IMR-90 (cell line): ENCODE measurements around the gene ESR2. TPM values are rescaled to one million over a fixed set of nuclear protein-coding genes. Genes with fewer than 3 reads are reported as not detected.

Experiments used
- ATAC-seq: fragments of 200-7000 bp; cut with Tn5 transposase; 2 replicates; pipeline ENCODE4 v1.9.1; 2020; ENCODE audit warnings: low read depth, mild to moderate bottlenecking, moderate library complexity
- BruUV-seq: library from RNA; stranded (reverse); fragments of 400-500 nt; replicated peaks from 2 replicates; lab custom pipeline; 2021; lab: Mats Ljungman, UMichigan
- CTCF ChIA-PET: fragments of 300-600 bp; formaldehyde crosslinking; extraction: SDS; loops from one replicate; lab custom pipeline; 2021; ENCODE audit warnings: antibody characterized with exemption; lab: Yijun Ruan, JAX
- POLR2A ChIA-PET: fragments of 300-600 bp; sonication (Branson Sonifier 250); formaldehyde crosslinking; loops from one replicate; lab custom pipeline; 2022; ENCODE audit warnings: antibody characterized with exemption; ENCODE audit not compliant: unreplicated experiment; lab: Charles Lee
- DNase-seq: peaks from one replicate; pipeline ENCODE4 v3.0.0; 2013
- H2AFZ ChIP-seq: replicated peaks from 2 replicates; pipeline ENCODE3; 2013; ENCODE audit warnings: low read length, mild to moderate bottlenecking; ENCODE audit not compliant: poor library complexity
- H2AK5ac ChIP-seq: 2 replicates; pipeline ENCODE4 v1.6.1; 2013; ENCODE audit warnings: low read depth, low read length, inconsistent platforms
- H2AK9ac ChIP-seq: replicated peaks from 2 replicates; pipeline ENCODE3; 2013; ENCODE audit warnings: mild to moderate bottlenecking, low read depth, low read length, moderate library complexity; ENCODE audit not compliant: poor library complexity
- H2BK120ac ChIP-seq: 2 replicates; pipeline ENCODE4 v1.6.1; 2013; ENCODE audit warnings: low read depth, low read length, inconsistent platforms
- H2BK15ac ChIP-seq: 3 replicates; pipeline ENCODE4 v1.6.1; 2013; ENCODE audit warnings: low read depth, low read length, inconsistent platforms
- H2BK20ac ChIP-seq: 2 replicates; pipeline ENCODE4 v1.6.1; 2013; ENCODE audit warnings: low read depth, mild to moderate bottlenecking, inconsistent platforms, low read length, moderate library complexity
- H2BK5ac ChIP-seq: 2 replicates; pipeline ENCODE4 v1.6.1; 2013; ENCODE audit warnings: mild to moderate bottlenecking, low read depth, low read length, inconsistent platforms; ENCODE audit not compliant: poor library complexity, severe bottlenecking
- H3K14ac ChIP-seq: replicated peaks from 2 replicates; pipeline ENCODE4 v1.6.1; 2013; ENCODE audit warnings: low read depth, low read length, inconsistent platforms
- H3K18ac ChIP-seq: 2 replicates; pipeline ENCODE4 v1.6.1; 2013; ENCODE audit warnings: low read depth, low read length, control low read depth
- H3K23ac ChIP-seq: 2 replicates; pipeline ENCODE4 v1.6.1; 2013; ENCODE audit warnings: low read depth, low read length, inconsistent platforms
- H3K27ac ChIP-seq: 2 replicates; pipeline ENCODE4 v1.5.1; 2013; ENCODE audit warnings: mild to moderate bottlenecking, control low read depth, low read length; ENCODE audit not compliant: insufficient read depth
- H3K27me3 ChIP-seq: 2 replicates; pipeline ENCODE4 v1.6.1; 2013; ENCODE audit warnings: low read length; ENCODE audit not compliant: control insufficient read depth, insufficient read depth
- H3K36me3 ChIP-seq: 2 replicates; pipeline ENCODE4 v1.6.1; 2013; ENCODE audit warnings: low read length, mixed read lengths; ENCODE audit not compliant: control insufficient read depth, insufficient read depth
- H3K4ac ChIP-seq: 2 replicates; pipeline ENCODE4 v1.6.1; 2013; ENCODE audit warnings: low read depth, low read length, inconsistent platforms
- H3K4me1 ChIP-seq: 2 replicates; pipeline ENCODE4 v1.6.1; 2013; ENCODE audit warnings: low read length, mixed read lengths; ENCODE audit not compliant: control insufficient read depth, insufficient read depth
- H3K4me2 ChIP-seq: 2 replicates; pipeline ENCODE4 v1.6.1; 2013; ENCODE audit warnings: low read depth, mild to moderate bottlenecking, control low read depth, low read length, moderate library complexity
- H3K4me3 ChIP-seq: 2 replicates; pipeline ENCODE4 v1.5.1; 2013; ENCODE audit warnings: low read depth, mild to moderate bottlenecking, control low read depth, low read length, moderate library complexity; ENCODE audit not compliant: insufficient read depth
- H3K56ac ChIP-seq: 2 replicates; pipeline ENCODE4 v1.6.1; 2013; ENCODE audit warnings: low read length, inconsistent platforms; ENCODE audit not compliant: insufficient read depth; ENCODE audit errors: extremely low read depth
- H3K79me1 ChIP-seq, 2 experiments: 2 replicates each; pipeline ENCODE4 v1.6.1; 2013; ENCODE audit warnings: low read length in 2 of 2, inconsistent platforms in 1 of 2, low read depth in 1 of 2
- H3K9ac ChIP-seq: 2 replicates; pipeline ENCODE4 v1.6.1; 2013; ENCODE audit warnings: low read depth, low read length, control low read depth
- H3K9me1 ChIP-seq: 2 replicates; pipeline ENCODE4 v1.6.1; 2013; ENCODE audit warnings: low read length, inconsistent platforms; ENCODE audit not compliant: insufficient read depth
- H3K9me3 ChIP-seq: 2 replicates; pipeline ENCODE4 v1.6.1; 2013; ENCODE audit warnings: low read length; ENCODE audit not compliant: control insufficient read depth, insufficient read depth
- H4K20me1 ChIP-seq: 2 replicates; pipeline ENCODE4 v1.6.1; 2013; ENCODE audit warnings: low read length, inconsistent platforms; ENCODE audit not compliant: insufficient read depth
- H4K5ac ChIP-seq: 2 replicates; pipeline ENCODE4 v1.6.1; 2013; ENCODE audit warnings: mild to moderate bottlenecking, low read depth, low read length, control low read depth
- H4K8ac ChIP-seq, 2 experiments: 2 replicates each; pipeline ENCODE4 v1.6.1; 2013; ENCODE audit warnings: low read depth in 2 of 2, low read length in 2 of 2, control low read depth in 1 of 2, inconsistent platforms in 1 of 2
- H4K91ac ChIP-seq: 2 replicates; pipeline ENCODE4 v1.6.1; 2013; ENCODE audit warnings: low read depth, low read length, inconsistent platforms; ENCODE audit not compliant: insufficient read depth
- BHLHE40 ChIP-seq: fragments of 150-350 bp; IDR thresholded peaks from 2 replicates; pipeline ENCODE4 v1.6.1; 2016; ENCODE audit warnings: mild to moderate bottlenecking, low read depth, low read length
- CEBPB ChIP-seq: IDR thresholded peaks from 2 replicates; pipeline ENCODE4 v1.6.1; 2012; ENCODE audit warnings: low read depth, low read length, improper control_type of control experiment
- CHD1 ChIP-seq: IDR thresholded peaks from 2 replicates; pipeline ENCODE4 v1.6.1; 2012; ENCODE audit warnings: low read depth, low read length, improper control_type of control experiment
- FOS ChIP-seq: fragments of 150-350 bp; IDR thresholded peaks from 2 replicates; pipeline ENCODE4 v1.6.1; 2016; ENCODE audit warnings: low read depth, low read length
- MAFK ChIP-seq: IDR thresholded peaks from 2 replicates; pipeline ENCODE4 v1.6.1; 2012; ENCODE audit warnings: low read depth, low read length, improper control_type of control experiment
- MAZ ChIP-seq: IDR thresholded peaks from 2 replicates; pipeline ENCODE4 v1.6.1; 2012; ENCODE audit warnings: low read depth, mild to moderate bottlenecking, low read length, improper control_type of control experiment, moderate library complexity, borderline replicate concordance
- MXI1 ChIP-seq: IDR thresholded peaks from 2 replicates; pipeline ENCODE4 v1.6.1; 2012; ENCODE audit warnings: low read depth, mild to moderate bottlenecking, low read length, moderate library complexity, borderline replicate concordance
- NFE2L2 ChIP-seq: fragments of 150-350 bp; IDR thresholded peaks from 2 replicates; pipeline ENCODE4 v1.6.1; 2016; ENCODE audit warnings: low read depth, mild to moderate bottlenecking, low read length
- POLR2A ChIP-seq: IDR thresholded peaks from 2 replicates; pipeline ENCODE4 v1.6.1; 2012; ENCODE audit warnings: mild to moderate bottlenecking, low read depth, low read length
- RAD21 ChIP-seq: IDR thresholded peaks from 2 replicates; pipeline ENCODE4 v1.6.1; 2012; ENCODE audit warnings: low read length, improper control_type of control experiment
- RCOR1 ChIP-seq: IDR thresholded peaks from 2 replicates; pipeline ENCODE4 v1.6.1; 2012; ENCODE audit warnings: mild to moderate bottlenecking, low read length, improper control_type of control experiment; ENCODE audit not compliant: insufficient replicate concordance
- RFX5 ChIP-seq: IDR thresholded peaks from 2 replicates; pipeline ENCODE4 v1.8.0; 2012; ENCODE audit warnings: low read depth, mild to moderate bottlenecking, low read length, moderate library complexity
- SMC3 ChIP-seq: fragments of 150-350 bp; IDR thresholded peaks from 2 replicates; pipeline ENCODE4 v1.6.1; 2016; ENCODE audit warnings: low read depth, mild to moderate bottlenecking, antibody characterized with exemption, low read length, moderate library complexity
- whole genome bisulfite sequencing, 2 experiments: methylation state at CpG; one replicate each; pipeline versions ENCODE4 v1.1.5 to v1.1.7; 2013; ENCODE audit warnings: missing lambda C conversion rate in 2 of 2; ENCODE audit not compliant: insufficient read length in 1 of 2; ENCODE audit errors: extremely low coverage in 2 of 2; 5-methylcytosine and 5-hydroxymethylcytosine counted together
- dilution Hi-C: fragments of 300-500 bp; cut with HindIII; formaldehyde crosslinking; loops from one replicate; pipeline ENCODE4 v1.14.3; 2018; ENCODE audit warnings: low sequenced_read_pairs; ENCODE audit not compliant: unreplicated experiment
- in situ Hi-C: fragments of 300-500 bp; cut with MboI; formaldehyde crosslinking; loops from 3 replicates; pipeline ENCODE4 v1.14.3; 2019; ENCODE audit warnings: low sequenced_read_pairs, inconsistent platforms, mixed read lengths
- intact Hi-C: fragments of 100-400 bp; cut with micrococcal nuclease; formaldehyde crosslinking; loops from 2 replicates; pipeline ENCODE4 v1.10.0; 2022
- polyA plus RNA-seq, 3 experiments: library from polyadenylated mRNA; depleted of rRNA; stranded (reverse); fragments of >200 nt; gene quantifications; 2 replicates each; pipeline ENCODE4 v1.2.3, GENCODE V29; 2012; ENCODE audit warnings: low replicate concordance in 1 of 3
- total RNA-seq: library from RNA; depleted of rRNA; stranded (reverse); fragments of >200 nt; gene quantifications from 2 replicates; pipeline ENCODE4 v1.2.3, GENCODE V29; 2012
- TF ChIP-seq, protein P1 (sequence below): fragments of 150-350 bp; IDR thresholded peaks from 2 replicates; pipeline ENCODE4 v1.6.1; 2017; ENCODE audit warnings: mild to moderate bottlenecking, antibody characterized with exemption, low read length, low read depth
- TF ChIP-seq, protein P2 (sequence below): conservative IDR thresholded peaks from 2 replicates; pipeline ENCODE4 v1.5.1; 2012; ENCODE audit warnings: mild to moderate bottlenecking, low read depth, low read length, improper control_type of control experiment
- TF ChIP-seq, protein P3 (sequence below): fragments of 150-350 bp; IDR thresholded peaks from 2 replicates; pipeline ENCODE4 v1.6.1; 2016; ENCODE audit warnings: low read depth, mild to moderate bottlenecking, low read length, moderate library complexity, borderline replicate concordance

ESR2 gene
- total and polyA plus RNA-seq, 2 of the 4 experiments (the other 2 are of a cell fraction): under 0.01 to 0.03 TPM

DNA sequence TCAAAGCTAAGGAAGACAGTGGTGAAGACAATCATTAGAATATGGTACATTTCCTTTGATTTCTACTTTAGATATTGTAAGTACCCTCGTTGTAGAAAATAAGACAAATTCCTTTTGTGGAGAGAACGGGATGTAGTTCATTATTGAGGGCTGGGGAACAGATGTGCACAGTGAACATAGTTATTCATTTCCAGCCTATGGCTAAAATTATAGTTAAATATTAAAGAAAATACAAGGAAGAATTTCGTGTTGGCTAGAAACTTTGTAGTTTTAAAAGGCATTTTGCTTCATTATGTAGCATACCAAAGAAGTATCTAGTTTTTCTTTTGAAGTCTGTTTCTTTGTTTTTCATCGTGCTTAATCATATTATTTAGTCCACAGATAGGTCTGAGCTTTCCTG, 201.8 kb downstream of the ESR2 start:
- no peak overlapping the region for H3K23ac ChIP-seq
- no peak overlapping the region for H3K9ac ChIP-seq
- ChIA-PET CTCF (no interaction called here), POLR2A (no interaction called here)
- no peak for DNase-seq
- H3K4me3 ChIP-seq: no peak overlapping the region
- H3K14ac ChIP-seq: no peak overlapping the region
- H4K5ac ChIP-seq: no peak overlapping the region
- no peak overlapping the region for H3K18ac ChIP-seq
- no peak overlapping the region for H3K27ac ChIP-seq
- H2AK5ac ChIP-seq: no peak overlapping the region
- H4K8ac ChIP-seq: no peak overlapping the region
- no peak overlapping the region for H2BK5ac ChIP-seq
- no TSS peak for BruUV-seq
- in situ Hi-C loops: no loop called here
- no peaks in the 10 kb centered on the region for H3K79me1 ChIP-seq
- H2AK9ac ChIP-seq: no peak overlapping the region
- no peak for ATAC-seq
- H2AFZ ChIP-seq: no peak overlapping the region
- no peak overlapping the region for H2BK15ac ChIP-seq
- intact Hi-C loops: no loop called here
- H3K4me1 ChIP-seq: peaks cover 7% of the 10 kb centered on the region
- no peak overlapping the region for H2BK20ac ChIP-seq
- H3K36me3 ChIP-seq: no peaks in the 10 kb centered on the region
- H3K56ac ChIP-seq: no peak overlapping the region
- H3K4me2 ChIP-seq: no peak overlapping the region
- no peak overlapping the region for H4K91ac ChIP-seq
- no peaks in the 10 kb centered on the region for H3K27me3 ChIP-seq
- TF ChIP-seq RFX5: no peak
- TF ChIP-seq, protein P1, sequence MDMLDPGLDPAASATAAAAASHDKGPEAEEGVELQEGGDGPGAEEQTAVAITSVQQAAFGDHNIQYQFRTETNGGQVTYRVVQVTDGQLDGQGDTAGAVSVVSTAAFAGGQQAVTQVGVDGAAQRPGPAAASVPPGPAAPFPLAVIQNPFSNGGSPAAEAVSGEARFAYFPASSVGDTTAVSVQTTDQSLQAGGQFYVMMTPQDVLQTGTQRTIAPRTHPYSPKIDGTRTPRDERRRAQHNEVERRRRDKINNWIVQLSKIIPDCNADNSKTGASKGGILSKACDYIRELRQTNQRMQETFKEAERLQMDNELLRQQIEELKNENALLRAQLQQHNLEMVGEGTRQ: no peak
- TF ChIP-seq BHLHE40: no peak
- no peak for TF ChIP-seq MAFK
- no peak for TF ChIP-seq RAD21
- TF ChIP-seq, protein P2, sequence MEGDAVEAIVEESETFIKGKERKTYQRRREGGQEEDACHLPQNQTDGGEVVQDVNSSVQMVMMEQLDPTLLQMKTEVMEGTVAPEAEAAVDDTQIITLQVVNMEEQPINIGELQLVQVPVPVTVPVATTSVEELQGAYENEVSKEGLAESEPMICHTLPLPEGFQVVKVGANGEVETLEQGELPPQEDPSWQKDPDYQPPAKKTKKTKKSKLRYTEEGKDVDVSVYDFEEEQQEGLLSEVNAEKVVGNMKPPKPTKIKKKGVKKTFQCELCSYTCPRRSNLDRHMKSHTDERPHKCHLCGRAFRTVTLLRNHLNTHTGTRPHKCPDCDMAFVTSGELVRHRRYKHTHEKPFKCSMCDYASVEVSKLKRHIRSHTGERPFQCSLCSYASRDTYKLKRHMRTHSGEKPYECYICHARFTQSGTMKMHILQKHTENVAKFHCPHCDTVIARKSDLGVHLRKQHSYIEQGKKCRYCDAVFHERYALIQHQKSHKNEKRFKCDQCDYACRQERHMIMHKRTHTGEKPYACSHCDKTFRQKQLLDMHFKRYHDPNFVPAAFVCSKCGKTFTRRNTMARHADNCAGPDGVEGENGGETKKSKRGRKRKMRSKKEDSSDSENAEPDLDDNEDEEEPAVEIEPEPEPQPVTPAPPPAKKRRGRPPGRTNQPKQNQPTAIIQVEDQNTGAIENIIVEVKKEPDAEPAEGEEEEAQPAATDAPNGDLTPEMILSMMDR: no peak
- TF ChIP-seq, protein P3, sequence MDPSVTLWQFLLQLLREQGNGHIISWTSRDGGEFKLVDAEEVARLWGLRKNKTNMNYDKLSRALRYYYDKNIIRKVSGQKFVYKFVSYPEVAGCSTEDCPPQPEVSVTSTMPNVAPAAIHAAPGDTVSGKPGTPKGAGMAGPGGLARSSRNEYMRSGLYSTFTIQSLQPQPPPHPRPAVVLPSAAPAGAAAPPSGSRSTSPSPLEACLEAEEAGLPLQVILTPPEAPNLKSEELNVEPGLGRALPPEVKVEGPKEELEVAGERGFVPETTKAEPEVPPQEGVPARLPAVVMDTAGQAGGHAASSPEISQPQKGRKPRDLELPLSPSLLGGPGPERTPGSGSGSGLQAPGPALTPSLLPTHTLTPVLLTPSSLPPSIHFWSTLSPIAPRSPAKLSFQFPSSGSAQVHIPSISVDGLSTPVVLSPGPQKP: no peak
- no peak for TF ChIP-seq MXI1
- TF ChIP-seq NFE2L2: no peak
- TF ChIP-seq POLR2A: no peak
- no peak for TF ChIP-seq FOS
- no peak for TF ChIP-seq CEBPB
- no peak for TF ChIP-seq RCOR1
- TF ChIP-seq SMC3: no peak
- no peak for TF ChIP-seq CHD1
- no peak for TF ChIP-seq MAZ
- no peak overlapping the region for H2BK120ac ChIP-seq
- H3K9me3 ChIP-seq: no peaks in the 10 kb centered on the region
- no peaks in the 10 kb centered on the region for H3K9me1 ChIP-seq
- H4K20me1 ChIP-seq: no peaks in the 10 kb centered on the region
- no CpG with 5 or more reads among the region's 4 CpGs for WGBS, 2 experiments
- no peak overlapping the region for H3K4ac ChIP-seq
- dilution Hi-C loops: no loop called here
